ENCODE data around the gene FHOD3. TPM values are rescaled to one million over a fixed set of nuclear protein-coding genes. Genes with fewer than 3 reads are reported as not detected.

Gene FHOD3
- total and polyA plus RNA-seq, 2 of the 13 experiments (the other 11 are each of a cell fraction or from before 2014, with no cell fraction given) = 0.07 TPM; not detected in 1

- no peaks in the 10 kb centered on the region for H3K4me1 ChIP-seq (ENCODE audit: insufficient read depth, low read length)
- BruUV-seq (replicated peaks) = no TSS peak
- POLR2A ChIA-PET = no interaction called here
- H3K27ac ChIP-seq (ENCODE audit: extremely low read length, insufficient read depth, low read length) = no peak overlapping the region
- TF ChIP-seq ZNF251 (CRISPR knock-in tag; IDR thresholded peaks at IDR 0.05) (no peak), ZNF800 (CRISPR knock-in tag; IDR thresholded peaks at IDR 0.05) (no peak), HES4 (CRISPR knock-in tag; IDR thresholded peaks at IDR 0.05; ENCODE audit: borderline replicate concordance) (no peak), ZNF564 (CRISPR knock-in tag; IDR thresholded peaks at IDR 0.05) (no peak), PLSCR1 (CRISPR knock-in tag; IDR thresholded peaks at IDR 0.05; ENCODE audit: borderline replicate concordance) (no peak), HOXA9 (CRISPR knock-in tag; IDR thresholded peaks at IDR 0.05; ENCODE audit: borderline replicate concordance) (no peak), DRAP1 (CRISPR knock-in tag; IDR thresholded peaks at IDR 0.05) (no peak), ONECUT2 (CRISPR knock-in tag; IDR thresholded peaks at IDR 0.05) (no peak), ZNF432 (CRISPR knock-in tag; IDR thresholded peaks at IDR 0.05; ENCODE audit: borderline replicate concordance) (no peak), KLF12 (CRISPR knock-in tag; IDR thresholded peaks at IDR 0.05; ENCODE audit: borderline replicate concordance) (no peak), ZNF383 (CRISPR knock-in tag; IDR thresholded peaks at IDR 0.05; ENCODE audit: borderline replicate concordance) (no peak), PCBP1 (IDR thresholded peaks at IDR 0.05; ENCODE audit: borderline replicate concordance, low read depth, low read length) (no peak), AGO1 (IDR thresholded peaks at IDR 0.05; ENCODE audit: low read depth, low read length, poor library complexity, severe bottlenecking) (no peak), IKZF5 (CRISPR knock-in tag; IDR thresholded peaks at IDR 0.05) (no peak)
- DNase-seq (ENCODE audit: low spot score) (no peak), ATAC-seq (no peak), FAIRE-seq (no peak)
- intact Hi-C loops (cut with micrococcal nuclease; ENCODE audit: unreplicated experiment) = no loop called here
- in situ Hi-C loops (cut with HindIII; ENCODE audit: extremely low pct_ligation_motif_present, low pct_unique_long_range_greater_than_20kb) = no loop called here
- no peaks in the 10 kb centered on the region for H3K36me3 ChIP-seq (replicated peaks in 1 of 2; ENCODE audit: control insufficient read depth in 1 of 2, insufficient read depth in 2 of 2, low read length in 2 of 2)
- H3K27me3 ChIP-seq (ENCODE audit: control insufficient read depth in 1 of 2, insufficient read depth in 2 of 2, low read length in 2 of 2) = peaks cover 2 to 17% of the 10 kb centered on the region in 2 experiments; a peak in 2 of 5 replicates
- H3K9me3 ChIP-seq (ENCODE audit: low read length) = no peaks in the 10 kb centered on the region
- no peaks in the 10 kb centered on the region for H3K79me2 ChIP-seq (ENCODE audit: insufficient read depth, low read length)
- CTCF ChIA-PET (ENCODE audit: low intra/inter-chr PET ratio, low total read pairs) = no interaction called here
- H4K20me1 ChIP-seq (ENCODE audit: insufficient read depth, low read length) = no peaks in the 10 kb centered on the region
- WGBS (ENCODE audit: low lambda C conversion rate) = 18% methylated on average over 5 of the region's 5 CpGs
- no peak overlapping the region for H3K9ac ChIP-seq (ENCODE audit: insufficient read depth, low read depth, low read length)
- no peak overlapping the region for H3K4me3 ChIP-seq (replicated peaks in 1 of 3; ENCODE audit: insufficient read depth in 1 of 3, low read depth in 2 of 3, low read length in 3 of 3)
- no peak overlapping the region for H2AFZ ChIP-seq (ENCODE audit: low read length)
- H3K4me2 ChIP-seq (ENCODE audit: low read depth, low read length) = no peak overlapping the region
These were observed 294.8 kb downstream of the FHOD3 start for GRCh38 chr18:36592282-36592681.

Data from HepG2 (cell line).